ENCODE data around the gene FANCE. TPM values are rescaled to one million over a fixed set of nuclear protein-coding genes. Genes with fewer than 3 reads are reported as not detected.
A peak's percentile ranks its signal among the peaks of the same experiment; 100 is the strongest.

The FANCE gene
- total RNA-seq, 4 donors from 2014 or later, result 4.1 to 6.6 (median 6.2) TPM

- WGBS, 2 donors, result 50 to 53% methylated on average over 3 of the region's 3 CpGs
- Histone ChIP-seq H3K9me3 (no peaks in the 10 kb centered on the region), H3K4me1 (peaks cover 11 to 19% of the 10 kb centered on the region in 2 donors), H3K27ac (no peak overlapping the region), H3K4me3 (replicated peaks in 1 of 3) (no peak overlapping the region), H3K27me3 (no peaks in the 10 kb centered on the region), H3K36me3 (no peaks in the 10 kb centered on the region)
- intact Hi-C loops (cut with DNase I), result no loop called here
- TF ChIP-seq CTCF (IDR thresholded peaks at IDR 0.05) (no peak), POLR2A (IDR thresholded peaks at IDR 0.05) (no peak)
- DNase-seq, result no peak
Measured at GRCh38 chr6:35453236-35453635, 1.1 kb downstream of the FANCE start.

GRCh38 chr6:35454391-35455110, 2.4 kb downstream of the FANCE start:
- H3K36me3 ChIP-seq, result no peaks in the 10 kb centered on the region
- no peak for TF ChIP-seq CTCF (IDR thresholded peaks at IDR 0.05)
- TF ChIP-seq POLR2A (IDR thresholded peaks at IDR 0.05), result no peak
- peak in 1 of 2 donors; percentile 12 for DNase-seq
- H3K4me1 ChIP-seq, result peaks cover 11 to 19% of the 10 kb centered on the region in 2 donors
- H3K27me3 ChIP-seq, result no peaks in the 10 kb centered on the region
- no peak overlapping the region for H3K4me3 ChIP-seq (replicated peaks in 1 of 3)
- no peak overlapping the region for H3K27ac ChIP-seq
- 81 to 86% methylated on average over 9 of the region's 9 CpGs for WGBS, 2 donors
- no peaks in the 10 kb centered on the region for H3K9me3 ChIP-seq
- intact Hi-C loops (cut with DNase I), result no loop called here

- 68 to 80% methylated on average over 4 of the region's 4 CpGs for WGBS, 2 donors
- H3K9me3 ChIP-seq, result no peaks in the 10 kb centered on the region
- no peaks in the 10 kb centered on the region for H3K36me3 ChIP-seq
- no peak overlapping the region for H3K27ac ChIP-seq
- no peak for DNase-seq
- H3K27me3 ChIP-seq, result no peaks in the 10 kb centered on the region
- TF ChIP-seq CTCF (IDR thresholded peaks at IDR 0.05) (no peak), POLR2A (IDR thresholded peaks at IDR 0.05) (no peak)
- no peak overlapping the region for H3K4me3 ChIP-seq (replicated peaks in 1 of 3)
- peaks cover 5 to 8% of the 10 kb centered on the region in 2 donors for H3K4me1 ChIP-seq
- intact Hi-C loops (cut with DNase I), result no loop called here
Measured at GRCh38 chr6:35457907-35458306, 5.8 kb downstream of the FANCE start.

- 82 to 97% methylated on average over 3 of the region's 3 CpGs for WGBS, 2 donors
- Histone ChIP-seq H3K27ac (no peak overlapping the region), H3K4me1 (no peaks in the 10 kb centered on the region), H3K27me3 (no peaks in the 10 kb centered on the region), H3K4me3 (replicated peaks in 1 of 3) (no peak overlapping the region), H3K9me3 (no peaks in the 10 kb centered on the region), H3K36me3 (no peaks in the 10 kb centered on the region)
- DNase-seq, result no peak
- intact Hi-C loops (cut with DNase I), result no loop called here
- no peak for TF ChIP-seq POLR2A (IDR thresholded peaks at IDR 0.05)
- TF ChIP-seq CTCF (IDR thresholded peaks at IDR 0.05), result no peak
Measured at GRCh38 chr6:35461270-35461669, 9.1 kb downstream of the FANCE start.

- Histone ChIP-seq H3K9me3 (no peaks in the 10 kb centered on the region), H3K4me1 (no peaks in the 10 kb centered on the region), H3K36me3 (no peaks in the 10 kb centered on the region), H3K4me3 (replicated peaks in 1 of 3) (no peak overlapping the region), H3K27ac (no peak overlapping the region), H3K27me3 (no peaks in the 10 kb centered on the region)
- DNase-seq, result no peak
- 96 to 97% methylated on average over 4 of the region's 4 CpGs for WGBS, 2 donors
- intact Hi-C loops (cut with DNase I), result no loop called here
- no peak for TF ChIP-seq POLR2A (IDR thresholded peaks at IDR 0.05)
- no peak for TF ChIP-seq CTCF (IDR thresholded peaks at IDR 0.05)
Measured at GRCh38 chr6:35463292-35463691, 11.2 kb downstream of the FANCE start.
